KOPT-K1 (cell line): ENCODE data around the gene KIAA0232.
"Not testable (repeated sequence)": the region's sequence is repeated elsewhere in the genome, so short reads cannot be mapped to it uniquely, and the experiment has no call there.

Source experiments
- H3K27ac ChIP-seq: fragments of 200-600 bp; sonication (generic); 2 replicates; pipeline ENCODE4 v1.5.1; 2016; ENCODE audit warnings: antibody characterized with exemption, mild to moderate bottlenecking, low read depth, low read length; ENCODE audit not compliant: poor library complexity, severe bottlenecking
- H3K36me3 ChIP-seq: fragments of 200-600 bp; sonication (generic); 2 replicates; pipeline ENCODE4 v1.5.1; 2017; ENCODE audit warnings: antibody characterized with exemption, mild to moderate bottlenecking, low read length, moderate library complexity; ENCODE audit not compliant: insufficient read depth
- H3K9me3 ChIP-seq: fragments of 200-600 bp; sonication (generic); 2 replicates; pipeline ENCODE4 v1.5.1; 2017; ENCODE audit warnings: antibody characterized with exemption, low read length, mild to moderate bottlenecking; ENCODE audit not compliant: insufficient read depth, poor library complexity, severe bottlenecking

The KIAA0232 gene

DNA sequence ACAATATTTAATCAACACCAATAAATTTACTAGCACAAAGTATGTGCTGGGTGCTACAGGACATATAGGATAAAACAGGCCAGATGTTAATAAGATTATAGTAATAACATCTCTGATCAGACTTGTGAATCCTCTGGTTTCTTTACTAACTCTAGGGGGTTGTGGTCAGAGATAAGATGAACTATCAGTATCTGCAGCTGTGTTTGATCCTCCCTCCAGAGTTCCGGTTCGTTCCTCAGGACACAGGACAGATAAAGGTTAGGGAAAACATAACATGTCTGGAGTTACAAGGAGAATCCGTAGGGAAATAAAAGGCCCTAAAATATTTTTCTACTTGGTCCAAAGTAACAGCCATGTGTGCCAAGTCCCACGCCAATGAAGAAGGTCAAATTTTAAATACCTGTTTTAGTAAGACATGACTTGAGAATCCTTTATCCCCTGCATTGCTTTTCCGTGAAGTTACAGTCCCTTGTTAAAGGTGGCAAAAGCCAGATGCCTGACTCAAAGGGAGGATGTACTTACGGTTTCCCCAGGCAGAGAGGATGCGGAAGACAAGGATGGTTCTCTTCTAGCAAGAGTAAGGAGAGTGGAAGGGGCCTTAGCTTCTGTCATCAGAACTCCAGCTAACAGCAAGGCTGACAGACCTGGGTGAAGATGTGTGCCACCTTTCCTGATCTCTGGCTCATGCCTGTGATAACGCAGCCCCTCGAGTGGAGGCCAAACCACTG lies 44.4 kb downstream of the KIAA0232 start:
- no peak overlapping the region for H3K27ac ChIP-seq
- peaks cover 73% of the 10 kb centered on the region for H3K36me3 ChIP-seq
- peaks cover 5% of the 10 kb centered on the region for H3K9me3 ChIP-seq

DNA sequence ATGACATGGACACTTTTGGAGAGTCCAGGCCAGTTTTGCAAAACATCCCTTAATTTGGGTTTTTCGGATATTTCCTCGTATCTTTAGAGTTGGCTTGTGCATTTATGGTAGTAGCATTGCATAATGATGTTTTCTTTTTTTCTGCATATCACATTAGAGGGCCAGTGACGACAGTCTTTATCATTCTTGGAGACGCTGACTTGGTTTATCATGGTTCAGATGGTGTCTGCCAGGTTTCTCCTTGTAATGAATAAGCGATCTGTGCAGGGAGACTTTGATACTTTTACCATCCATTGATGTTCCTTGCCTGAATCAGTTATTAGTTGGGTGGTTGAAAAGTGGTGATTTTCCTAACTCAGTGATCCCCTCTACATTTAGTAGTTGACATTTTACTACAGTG lies 46.6 kb downstream of the KIAA0232 start:
- Histone ChIP-seq H3K36me3 (peaks cover 93% of the 10 kb centered on the region), H3K27ac (no peak overlapping the region), H3K9me3 (no peaks in the 10 kb centered on the region)

DNA sequence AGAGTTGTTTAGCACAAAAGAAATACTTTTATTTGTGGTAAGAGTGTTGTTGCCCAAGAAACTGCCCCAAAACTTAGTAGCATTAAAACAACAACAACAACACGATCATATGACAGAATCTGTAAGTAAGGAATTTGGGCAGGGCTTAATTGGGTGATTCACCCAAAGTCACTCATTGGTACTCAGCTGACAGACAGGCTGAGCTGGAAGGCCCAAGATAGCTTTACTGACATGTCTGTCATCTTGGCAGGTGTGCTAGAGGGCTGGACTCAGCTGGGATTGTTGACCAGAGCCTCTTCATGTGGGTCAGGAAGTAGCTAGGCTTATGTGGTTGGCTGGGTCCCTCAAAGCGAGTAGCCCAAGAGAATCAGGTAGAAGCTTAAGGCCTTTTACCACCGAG lies 52.3 kb downstream of the KIAA0232 start:
- H3K9me3 ChIP-seq: no peaks in the 10 kb centered on the region
- H3K27ac ChIP-seq: no peak overlapping the region
- H3K36me3 ChIP-seq: peaks cover 65% of the 10 kb centered on the region

DNA sequence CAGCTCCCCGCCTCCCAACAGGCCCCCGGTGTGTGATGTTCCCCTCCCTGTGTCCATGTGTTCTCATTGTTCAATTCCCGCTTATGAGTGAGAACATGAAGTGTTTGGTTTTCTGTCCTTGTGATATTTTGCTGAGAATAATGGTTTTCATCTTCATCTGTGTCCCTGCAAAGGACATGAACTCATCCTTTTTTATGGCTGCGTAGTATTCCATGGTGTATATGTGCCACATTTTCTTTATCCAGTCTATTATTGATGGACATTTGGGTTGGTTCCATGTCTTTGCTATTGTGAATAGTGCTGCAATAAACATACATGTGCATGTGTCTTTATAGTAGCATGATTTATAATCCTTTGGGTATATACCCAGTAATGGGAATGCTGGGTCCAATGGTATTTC lies 53.1 kb downstream of the KIAA0232 start:
- H3K36me3 ChIP-seq: peaks cover 63% of the 10 kb centered on the region
- H3K27ac ChIP-seq, H3K9me3 ChIP-seq: not testable (repeated sequence)

DNA sequence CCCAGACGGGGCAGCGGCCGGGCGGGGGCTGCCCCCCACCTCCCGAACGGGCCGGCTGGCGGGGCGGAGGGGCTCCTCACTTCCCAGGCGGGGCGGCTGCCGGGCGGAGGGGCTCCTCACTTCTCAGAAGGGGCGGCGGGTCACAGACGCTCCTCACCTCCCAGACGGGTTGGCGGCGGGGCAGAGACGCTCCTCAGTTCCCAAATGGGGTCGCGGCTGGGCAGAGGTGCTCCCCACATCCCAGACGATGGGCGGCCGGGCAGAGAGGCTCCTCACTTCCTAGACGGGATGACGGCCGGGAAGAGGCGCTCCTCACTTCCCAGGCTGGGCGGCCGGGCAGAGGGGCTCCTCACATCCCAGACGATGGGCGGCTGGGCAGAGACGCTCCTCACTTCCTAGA lies 54.6 kb downstream of the KIAA0232 start:
- H3K36me3 ChIP-seq: peaks cover 61% of the 10 kb centered on the region
- not testable (repeated sequence) for H3K27ac ChIP-seq, H3K9me3 ChIP-seq

DNA sequence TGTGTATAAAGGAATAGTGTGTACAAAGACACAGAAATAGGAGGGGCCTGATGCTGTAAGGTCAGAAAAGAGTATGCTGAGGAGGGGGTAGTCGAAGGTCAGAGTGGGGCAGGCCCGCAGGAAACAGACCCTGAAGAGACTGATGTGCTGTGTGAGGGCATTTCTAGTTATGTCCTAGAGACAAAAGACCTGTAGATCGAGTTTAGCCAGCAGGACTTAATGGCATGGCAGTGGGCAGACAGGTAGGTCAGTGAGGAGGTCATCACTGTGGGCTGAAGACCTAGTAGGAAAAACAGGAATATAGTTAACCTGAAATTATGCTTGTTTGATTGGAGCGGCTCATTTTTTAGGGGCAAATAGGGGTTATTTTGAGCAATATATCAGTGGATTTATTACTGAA lies 57.1 kb downstream of the KIAA0232 start:
- H3K36me3 ChIP-seq: peaks cover 55% of the 10 kb centered on the region
- no peaks in the 10 kb centered on the region for H3K9me3 ChIP-seq
- no peak overlapping the region for H3K27ac ChIP-seq

DNA sequence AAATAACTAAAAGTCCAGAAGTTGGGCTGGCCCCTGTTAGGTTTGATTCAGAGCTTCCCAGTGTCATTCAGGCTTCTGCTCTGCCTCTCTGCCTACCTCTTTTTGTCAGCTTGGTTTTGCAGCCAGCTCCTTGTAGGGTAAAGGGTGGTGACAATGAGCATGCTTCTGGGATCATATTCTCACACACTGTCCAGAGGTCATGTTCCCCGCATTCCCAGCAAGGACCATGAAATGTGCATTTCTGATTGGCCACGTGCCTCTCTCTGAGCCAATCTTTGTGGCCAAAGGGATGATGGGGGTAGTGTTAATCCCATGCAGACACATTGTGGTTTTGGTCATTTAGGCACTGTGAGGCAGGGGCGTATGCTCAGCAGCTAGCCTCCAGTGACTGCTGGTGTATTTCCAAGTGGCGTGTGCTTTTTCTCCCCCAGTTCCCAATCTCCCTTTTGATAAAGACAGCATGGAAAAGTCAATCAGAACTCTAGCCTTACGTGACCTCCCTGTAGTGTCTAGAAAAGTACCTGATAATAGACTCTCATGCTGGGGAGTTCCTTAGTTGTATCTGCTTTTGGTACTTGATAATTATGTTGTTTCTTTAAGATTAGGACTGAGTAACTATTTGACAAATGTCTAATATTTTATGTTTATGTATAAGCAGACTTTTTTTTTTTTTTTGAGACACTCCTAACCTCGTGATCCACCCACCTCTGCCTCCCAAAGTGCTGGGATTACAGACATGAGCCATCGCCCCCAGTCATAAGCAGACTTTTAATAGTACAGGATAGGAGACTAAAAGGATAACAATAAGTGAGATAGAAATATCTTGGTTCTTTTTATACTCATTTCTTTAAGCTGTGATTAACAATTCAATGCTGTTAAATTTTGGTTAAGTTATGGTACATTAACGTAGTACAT lies 57.8 kb downstream of the KIAA0232 start:
- H3K9me3 ChIP-seq: no peaks in the 10 kb centered on the region
- peaks cover 55% of the 10 kb centered on the region for H3K36me3 ChIP-seq
- no peak overlapping the region for H3K27ac ChIP-seq

DNA sequence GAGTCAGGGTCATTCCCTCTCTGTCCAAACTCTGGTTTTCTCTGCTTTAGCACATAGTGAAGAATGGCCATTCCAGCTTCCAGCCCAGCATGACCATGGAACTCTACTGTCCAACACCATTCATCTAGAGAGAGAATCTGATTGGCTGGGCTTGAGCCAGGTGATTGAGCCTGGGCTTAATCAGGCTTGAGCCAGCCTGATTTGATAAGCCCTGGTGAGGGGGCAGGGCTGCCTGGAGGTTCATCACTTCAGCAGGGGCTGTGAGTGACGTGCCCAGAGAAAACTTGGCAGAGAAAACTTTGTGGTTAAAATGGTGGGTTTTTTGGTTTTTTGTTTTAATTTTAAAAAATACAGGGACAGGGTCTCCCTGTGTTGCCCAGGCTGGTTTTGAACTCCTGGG lies 62.5 kb downstream of the KIAA0232 start:
- Histone ChIP-seq H3K9me3 (peaks cover 2% of the 10 kb centered on the region), H3K36me3 (peaks cover 84% of the 10 kb centered on the region), H3K27ac (no peak overlapping the region)

DNA sequence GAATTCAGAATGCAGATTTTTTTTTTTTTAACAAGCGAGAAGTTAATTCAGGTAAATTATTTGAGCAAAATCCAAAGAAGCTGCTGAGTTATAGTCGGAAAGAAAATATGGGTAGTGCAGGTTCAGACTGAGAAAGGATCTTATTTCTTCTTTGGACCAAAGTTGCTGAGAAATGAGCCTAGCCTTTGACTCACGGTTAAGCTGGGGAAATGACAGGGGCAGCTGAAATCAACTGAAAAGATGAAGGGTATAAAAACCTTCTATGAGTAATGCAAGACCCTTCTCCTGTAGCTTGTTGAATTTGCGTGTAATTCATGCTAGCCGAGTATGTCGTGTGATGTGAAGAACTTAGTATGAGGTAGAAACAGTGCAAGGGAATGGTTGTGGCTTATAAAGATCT lies 63.0 kb downstream of the KIAA0232 start:
- Histone ChIP-seq H3K27ac (no peak overlapping the region), H3K9me3 (peaks cover 6% of the 10 kb centered on the region), H3K36me3 (peaks cover 84% of the 10 kb centered on the region)

DNA sequence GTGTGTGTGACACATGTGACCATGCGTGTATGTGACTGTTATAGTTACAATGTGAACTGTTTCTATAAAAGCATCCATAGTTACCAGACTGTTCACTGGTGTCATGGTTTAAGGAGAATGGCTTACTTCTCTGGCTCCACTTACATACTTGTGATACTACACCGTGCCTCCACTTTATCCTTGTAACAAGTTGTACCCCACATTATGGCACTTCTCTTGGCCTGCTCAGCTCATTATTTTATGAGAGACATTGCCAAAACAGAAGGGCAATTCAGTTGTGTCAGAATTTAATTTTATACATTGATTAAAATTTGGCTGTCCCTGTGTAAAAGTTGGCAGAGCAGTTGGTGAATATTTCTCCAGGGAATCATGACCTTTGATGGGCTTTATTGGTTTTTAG lies 64.7 kb downstream of the KIAA0232 start:
- peaks cover 87% of the 10 kb centered on the region for H3K36me3 ChIP-seq
- H3K27ac ChIP-seq: no peak overlapping the region
- peaks cover 21% of the 10 kb centered on the region for H3K9me3 ChIP-seq

DNA sequence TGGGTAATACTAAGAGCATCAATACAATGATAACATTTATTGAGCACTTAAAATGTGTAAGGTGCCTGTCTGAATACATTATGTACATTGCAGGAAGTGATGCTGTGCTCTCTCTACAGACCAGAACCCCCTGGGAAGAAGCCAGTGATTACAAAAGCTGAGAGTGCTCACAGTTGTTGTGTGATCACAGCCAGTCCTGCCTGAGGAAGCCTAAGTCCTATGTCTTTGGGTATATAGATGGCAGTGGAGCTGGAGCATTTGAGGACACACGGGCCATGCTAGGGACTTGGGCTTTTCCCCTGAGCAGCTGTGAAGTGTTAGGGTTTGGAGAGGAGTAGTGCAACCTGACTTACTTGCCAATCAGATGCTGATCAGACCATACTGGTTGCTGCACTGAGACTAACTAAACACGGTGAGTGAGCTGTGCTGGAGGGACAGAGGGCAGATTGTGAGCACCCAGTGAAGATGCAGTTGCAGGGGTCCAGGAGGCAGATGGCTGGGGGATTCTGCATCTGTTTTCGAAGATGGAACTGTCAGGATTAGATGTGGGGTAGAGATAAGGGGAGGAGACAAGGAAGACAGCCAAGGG lies 66.3 kb downstream of the KIAA0232 start:
- Histone ChIP-seq H3K27ac (no peak overlapping the region), H3K9me3 (peaks cover 27% of the 10 kb centered on the region), H3K36me3 (peaks cover 93% of the 10 kb centered on the region)

DNA sequence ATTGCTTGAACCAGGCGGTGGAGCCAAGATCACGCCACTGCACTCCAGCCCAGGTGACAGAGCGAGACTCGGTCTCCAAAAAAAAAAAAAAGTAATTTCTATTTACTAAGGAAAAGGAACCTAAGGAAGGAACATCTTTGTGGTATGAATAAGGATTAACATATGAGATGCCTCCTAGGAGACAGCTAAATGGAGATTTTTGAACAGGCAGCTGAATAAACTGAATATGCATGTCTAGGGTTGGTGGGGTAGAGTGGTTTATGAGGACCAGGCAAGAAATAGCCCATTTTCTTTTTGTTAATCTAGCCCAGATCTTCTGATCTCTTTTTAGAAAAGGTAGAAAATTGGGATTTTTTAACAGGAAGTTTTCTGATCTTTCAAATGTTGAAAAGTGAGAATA lies 67.2 kb downstream of the KIAA0232 start:
- Histone ChIP-seq H3K9me3 (peaks cover 27% of the 10 kb centered on the region), H3K36me3 (peaks cover 85% of the 10 kb centered on the region), H3K27ac (no peak overlapping the region)

DNA sequence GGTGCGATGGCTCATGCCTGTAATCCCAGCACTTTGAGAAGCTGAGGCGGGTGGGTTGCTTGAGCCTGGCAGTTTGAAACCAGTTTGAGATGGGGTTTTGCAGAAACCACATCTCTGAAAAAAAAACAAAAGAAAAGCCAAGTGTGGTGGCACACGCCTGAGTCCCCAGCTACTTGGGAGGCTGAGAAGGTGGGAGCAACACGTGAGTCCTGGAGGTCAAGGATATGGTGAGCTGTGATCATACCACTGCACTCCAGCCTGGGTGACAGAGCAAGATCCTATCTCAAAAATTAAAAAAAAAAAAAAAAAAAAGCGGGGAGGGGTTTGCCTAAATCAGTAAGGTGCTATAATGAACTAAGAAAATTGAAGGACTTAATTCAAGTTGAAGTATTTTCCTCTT lies 68.9 kb downstream of the KIAA0232 start:
- H3K27ac ChIP-seq: no peak overlapping the region
- peaks cover 27% of the 10 kb centered on the region for H3K9me3 ChIP-seq
- peaks cover 69% of the 10 kb centered on the region for H3K36me3 ChIP-seq

DNA sequence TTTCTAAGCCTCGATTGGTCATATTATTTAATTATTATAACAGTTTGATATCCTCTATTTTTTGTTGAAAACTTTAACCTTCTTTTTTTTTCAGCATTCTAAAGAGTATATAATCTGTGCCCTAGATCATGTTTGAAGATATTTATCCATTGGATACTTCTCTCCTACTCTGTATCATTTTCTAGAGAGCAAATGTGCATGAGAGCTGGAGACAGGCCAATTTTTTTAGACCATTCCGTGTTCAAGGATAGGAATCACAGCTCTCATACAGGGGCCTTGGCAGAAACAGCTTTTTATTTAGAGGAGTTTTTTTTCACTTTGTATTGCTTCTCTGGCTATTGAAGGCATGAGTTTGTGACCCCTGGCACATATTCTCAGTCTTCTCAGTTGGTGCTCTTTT lies 69.4 kb downstream of the KIAA0232 start:
- peaks cover 27% of the 10 kb centered on the region for H3K9me3 ChIP-seq
- H3K36me3 ChIP-seq: peaks cover 72% of the 10 kb centered on the region
- H3K27ac ChIP-seq: no peak overlapping the region

DNA sequence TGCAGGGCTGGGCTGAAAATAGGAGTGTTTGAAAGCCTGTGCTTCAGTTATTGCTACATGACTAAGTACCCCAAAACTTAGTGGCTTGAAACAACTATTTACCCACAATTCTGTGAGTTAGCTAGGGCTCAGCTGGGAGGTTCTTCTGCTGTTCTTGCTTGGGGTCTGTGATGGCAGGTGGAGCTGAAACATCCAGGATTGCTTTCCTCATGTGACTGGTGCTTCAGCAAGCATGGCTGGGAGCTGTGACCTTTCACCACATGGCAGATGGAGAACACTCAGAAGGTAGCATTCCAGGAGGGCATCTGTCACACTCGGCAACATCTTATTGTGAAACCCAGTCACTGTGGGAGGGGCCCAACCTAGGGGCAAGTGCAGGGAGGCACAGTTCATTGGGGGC lies 70.1 kb downstream of the KIAA0232 start:
- H3K27ac ChIP-seq: no peak overlapping the region
- peaks cover 73% of the 10 kb centered on the region for H3K36me3 ChIP-seq
- H3K9me3 ChIP-seq: peaks cover 27% of the 10 kb centered on the region
